ENCODE data around the gene SECTM1. TPM values are rescaled to one million over a fixed set of nuclear protein-coding genes. Genes with fewer than 3 reads are reported as not detected.

Gene SECTM1
- total RNA-seq, 1 experiment from 2014 or later, result 61.7 TPM

GRCh38 chr17:82334204-82334621 is 647 bp upstream of the SECTM1 start:
- Histone ChIP-seq H3K27me3 (ENCODE audit: low read length) (no peaks in the 10 kb centered on the region), H3F3A (ENCODE audit: low read length, unreplicated experiment) (peaks cover 3% of the 10 kb centered on the region), H3K9ac (ENCODE audit: low read length) (peak overlapping the region; percentile 59; the same call in 1 of the 2 replicates), H2AFZ (ENCODE audit: low read length) (peak overlapping the region; percentile 17; the same call in 1 of the 2 replicates), H3K4me1 (ENCODE audit: insufficient read depth, low read length) (peaks cover 51% of the 10 kb centered on the region), H3K9me2 (replicated peaks; ENCODE audit: low read length) (no peaks in the 10 kb centered on the region), H3K79me2 (ENCODE audit: low read length) (peaks cover 27% of the 10 kb centered on the region), H3K9me3 (ENCODE audit: low read length) (no peaks in the 10 kb centered on the region), H3K36me3 (ENCODE audit: low read depth, low read length) (no peaks in the 10 kb centered on the region), H3K27ac (ENCODE audit: low read length) (peak overlapping the region; percentile 69), H3K4me3 (ENCODE audit: low read length) (peak overlapping the region; percentile 76), H4K20me1 (ENCODE audit: low read length) (no peaks in the 10 kb centered on the region), H3K4me2 (ENCODE audit: low read length) (peak overlapping the region; percentile 99)
- DNase-seq (no peak), ATAC-seq (no peak)
- ChIA-PET CTCF (interaction anchor here (0.6 kb wide), 1 partner anchor 159 kb away, joined by 13 read pairs; no protein-coding TSS in a partner anchor), POLR2A (ENCODE audit: unreplicated experiment) (interaction anchor here (0.6 kb wide), 1 partner anchor 93 kb away, joined by 4 read pairs; no protein-coding TSS in a partner anchor)
- no TSS peak for BruUV-seq (replicated peaks)
- TF ChIP-seq EZH2 (IDR thresholded peaks at IDR 0.05; ENCODE audit: low read length, unreplicated experiment) (no peak), EZH2phosphoT487 (IDR thresholded peaks at IDR 0.05; ENCODE audit: borderline replicate concordance, low read length) (no peak), CTCF (conservative IDR thresholded peaks at IDR 0.05; ENCODE audit: low read depth, low read length) (no peak)
- intact Hi-C loops (cut with micrococcal nuclease), result loop anchor here (5.0 kb wide), 1 partner anchor 37 kb away; no protein-coding TSS in a partner anchor

DNA sequence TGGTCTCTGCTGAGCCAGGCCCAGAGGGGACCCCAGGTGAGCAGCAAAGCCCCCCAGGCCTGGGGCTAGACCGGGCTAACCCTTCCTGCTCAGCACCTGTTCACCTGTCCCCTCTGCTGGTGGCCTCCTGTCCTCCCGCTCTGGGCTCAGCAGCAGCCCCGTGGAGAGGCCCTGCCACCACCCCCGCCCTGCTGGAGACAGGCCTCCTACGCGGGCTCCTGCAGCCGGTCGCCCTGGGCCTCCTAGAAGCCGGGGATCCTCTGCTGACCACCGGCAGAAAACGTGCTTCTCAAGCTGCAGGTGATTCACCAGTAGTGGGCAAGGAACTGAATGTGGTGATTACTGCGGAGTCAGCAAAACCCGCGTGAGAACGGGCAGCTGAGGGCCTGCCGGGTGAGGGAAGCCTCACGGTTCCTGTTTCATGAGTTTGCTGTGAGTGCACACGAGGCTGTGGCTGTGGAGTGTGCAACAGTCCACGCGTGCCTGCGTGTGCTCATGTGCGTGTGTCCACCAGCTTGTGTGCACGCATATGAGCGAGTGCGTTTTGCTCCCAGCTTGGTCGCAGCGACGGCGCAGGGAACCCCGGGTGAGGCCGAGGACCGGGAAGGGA is 792 bp downstream of the SECTM1 start:
- DNase-seq (peak; percentile 66), ATAC-seq (peak; percentile 26)
- ChIA-PET CTCF (interaction anchor here (0.6 kb wide), 1 partner anchor 91 kb away, joined by 3 read pairs; no protein-coding TSS in a partner anchor), POLR2A (ENCODE audit: unreplicated experiment) (interaction anchor here (0.7 kb wide), 1 partner anchor 34 kb away, joined by 3 read pairs; no protein-coding TSS in a partner anchor)
- Histone ChIP-seq H3K4me1 (ENCODE audit: insufficient read depth, low read length) (peaks cover 40% of the 10 kb centered on the region), H4K20me1 (ENCODE audit: low read length) (no peaks in the 10 kb centered on the region), H3K27me3 (ENCODE audit: low read length) (no peaks in the 10 kb centered on the region), H2AFZ (ENCODE audit: low read length) (peak overlapping the region; percentile 47; the same call in 1 of the 2 replicates), H3F3A (ENCODE audit: low read length, unreplicated experiment) (peaks cover 3% of the 10 kb centered on the region), H3K9ac (ENCODE audit: low read length) (peak overlapping the region; percentile 79), H3K79me2 (ENCODE audit: low read length) (peaks cover 27% of the 10 kb centered on the region), H3K27ac (ENCODE audit: low read length) (peak overlapping the region; percentile 68), H3K4me3 (ENCODE audit: low read length) (peak overlapping the region; percentile 76), H3K9me2 (replicated peaks; ENCODE audit: low read length) (no peaks in the 10 kb centered on the region), H3K4me2 (ENCODE audit: low read length) (peak overlapping the region; percentile 99), H3K9me3 (ENCODE audit: low read length) (no peaks in the 10 kb centered on the region), H3K36me3 (ENCODE audit: low read depth, low read length) (no peaks in the 10 kb centered on the region)
- TF ChIP-seq EZH2 (IDR thresholded peaks at IDR 0.05; ENCODE audit: low read length, unreplicated experiment) (no peak), CTCF (conservative IDR thresholded peaks at IDR 0.05; ENCODE audit: low read depth, low read length) (no peak), EZH2phosphoT487 (IDR thresholded peaks at IDR 0.05; ENCODE audit: borderline replicate concordance, low read length) (no peak)
- intact Hi-C loops (cut with micrococcal nuclease), result loop anchor here (5.0 kb wide), 1 partner anchor 35 kb away; no protein-coding TSS in a partner anchor
- TSS peak; percentile 67 for BruUV-seq (replicated peaks)

Measured in PC-3 (cell line).